HG03139 (cell line): ENCODE results near the gene ACO1.

Source experiments
- ATAC-seq: cut with Tn5 transposase; IDR thresholded peaks from one replicate; pipeline ENCODE4 v1.9.1; 2021; ENCODE audit not compliant: unreplicated experiment

The ACO1 gene

DNA sequence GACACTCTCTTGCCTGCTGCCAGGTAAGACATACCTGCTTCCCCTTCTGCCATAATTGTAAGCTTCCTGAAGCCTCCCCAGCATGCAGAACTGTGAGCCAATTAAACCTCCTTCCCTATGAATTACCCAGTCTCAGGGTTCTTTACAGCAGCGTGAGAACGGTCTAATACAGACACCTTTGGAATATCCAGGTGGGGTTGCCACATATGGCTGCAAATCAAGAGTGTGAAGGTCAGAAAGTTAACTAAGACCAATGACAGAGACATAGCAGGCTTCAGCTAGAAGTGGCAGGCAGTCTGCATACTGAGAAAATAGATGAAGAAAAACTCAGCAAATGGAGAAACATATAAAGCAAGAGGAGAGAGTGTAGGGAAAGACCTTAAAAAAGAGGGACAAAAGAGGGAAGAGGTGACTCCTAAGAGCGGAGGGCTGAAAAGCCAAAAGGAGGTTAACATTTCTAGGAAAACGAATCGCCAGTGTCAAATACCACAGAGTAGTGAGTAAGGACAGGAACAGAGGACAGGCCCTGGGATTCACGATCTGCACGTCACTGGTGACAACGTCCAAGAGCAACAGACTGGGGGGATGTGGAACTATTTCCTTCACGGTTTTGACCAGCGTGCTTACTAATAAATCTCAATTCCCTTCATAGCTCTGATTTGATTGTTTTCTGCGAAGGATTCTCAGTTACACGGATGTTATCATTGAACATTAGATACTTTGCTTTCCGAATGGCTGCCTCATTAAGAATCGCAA is 1.7 kb upstream of the ACO1 start:
- ATAC-seq: no peak

DNA sequence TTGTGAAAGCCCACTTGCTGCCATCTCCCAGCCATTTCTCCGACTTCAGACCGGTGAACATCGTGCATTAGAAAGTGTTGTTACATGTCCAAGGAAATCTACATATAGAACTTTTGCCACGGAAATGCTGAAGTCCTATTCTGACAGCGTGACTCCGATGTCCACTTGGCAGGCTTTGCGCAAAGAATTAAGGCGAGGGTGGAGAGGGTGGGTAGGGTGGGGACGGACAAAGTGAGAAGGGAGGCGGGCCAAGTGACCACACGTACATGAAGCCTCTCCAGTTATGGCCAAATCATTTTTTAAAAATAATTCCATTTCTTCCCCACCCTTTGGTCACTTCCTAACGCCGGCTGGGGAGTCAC is 460 bp upstream of the ACO1 start:
- no peak for ATAC-seq

- no peak for ATAC-seq
These were observed 875 bp downstream of the ACO1 start for GRCh38 chr9:32385152-32385884.

GRCh38 chr9:32385885-32386283 is 1.4 kb downstream of the ACO1 start:
- ATAC-seq: no peak

- ATAC-seq: no peak
These were observed 2.8 kb downstream of the ACO1 start for GRCh38 chr9:32387256-32387655.

- no peak for ATAC-seq
These were observed 4.9 kb downstream of the ACO1 start for GRCh38 chr9:32389365-32389764.

DNA sequence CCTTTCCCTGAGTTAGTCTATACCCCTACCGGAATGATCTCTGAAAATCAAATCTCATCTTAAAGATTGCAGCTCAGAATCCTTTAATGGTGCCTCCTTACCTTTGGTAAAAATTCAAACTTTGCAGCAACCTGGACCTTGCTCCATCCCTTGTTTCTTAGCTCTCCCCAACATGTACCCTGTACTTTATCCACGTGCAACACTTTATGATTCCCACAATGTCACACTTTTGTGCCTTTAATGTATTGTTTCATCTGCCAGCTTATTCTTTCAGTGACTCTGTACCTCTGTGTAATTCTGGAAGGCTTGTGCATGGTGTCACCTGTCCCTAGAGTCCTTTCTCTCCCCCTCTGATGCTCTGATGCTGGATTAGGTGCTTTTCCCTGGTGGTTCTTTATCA is 9.5 kb downstream of the ACO1 start:
- ATAC-seq: no peak

DNA sequence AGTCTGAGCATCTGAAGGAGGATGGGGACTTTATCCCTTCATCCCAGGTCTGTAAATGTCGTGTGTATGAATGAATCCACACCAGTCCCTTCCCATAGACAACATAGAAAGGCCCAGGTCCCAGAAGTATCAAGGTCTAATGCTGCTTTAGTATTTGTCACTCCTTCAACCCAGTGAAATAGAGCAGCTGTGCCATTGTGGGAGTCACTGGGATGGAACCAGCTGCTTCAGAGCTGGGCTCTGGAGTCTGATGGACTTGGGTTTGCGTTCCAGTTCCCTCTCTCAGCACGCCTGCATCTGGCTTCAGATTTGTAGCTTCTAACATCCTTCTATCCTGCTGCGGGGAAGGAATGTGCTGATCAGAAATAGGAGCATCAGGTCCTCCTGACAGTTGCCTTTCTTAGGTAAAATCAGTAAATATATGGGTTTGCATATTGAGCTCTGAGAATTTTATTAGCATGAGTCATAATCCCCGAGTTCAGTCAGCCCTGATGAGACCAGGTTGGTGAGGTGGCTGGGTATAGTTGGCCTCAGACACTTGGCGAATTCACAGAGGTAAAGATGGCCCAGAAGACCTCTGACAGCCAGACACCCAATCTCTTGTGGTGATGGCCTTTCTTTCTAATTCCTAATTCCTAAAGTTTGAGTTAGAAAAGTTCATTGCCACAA is 10.1 kb downstream of the ACO1 start:
- no peak for ATAC-seq

DNA sequence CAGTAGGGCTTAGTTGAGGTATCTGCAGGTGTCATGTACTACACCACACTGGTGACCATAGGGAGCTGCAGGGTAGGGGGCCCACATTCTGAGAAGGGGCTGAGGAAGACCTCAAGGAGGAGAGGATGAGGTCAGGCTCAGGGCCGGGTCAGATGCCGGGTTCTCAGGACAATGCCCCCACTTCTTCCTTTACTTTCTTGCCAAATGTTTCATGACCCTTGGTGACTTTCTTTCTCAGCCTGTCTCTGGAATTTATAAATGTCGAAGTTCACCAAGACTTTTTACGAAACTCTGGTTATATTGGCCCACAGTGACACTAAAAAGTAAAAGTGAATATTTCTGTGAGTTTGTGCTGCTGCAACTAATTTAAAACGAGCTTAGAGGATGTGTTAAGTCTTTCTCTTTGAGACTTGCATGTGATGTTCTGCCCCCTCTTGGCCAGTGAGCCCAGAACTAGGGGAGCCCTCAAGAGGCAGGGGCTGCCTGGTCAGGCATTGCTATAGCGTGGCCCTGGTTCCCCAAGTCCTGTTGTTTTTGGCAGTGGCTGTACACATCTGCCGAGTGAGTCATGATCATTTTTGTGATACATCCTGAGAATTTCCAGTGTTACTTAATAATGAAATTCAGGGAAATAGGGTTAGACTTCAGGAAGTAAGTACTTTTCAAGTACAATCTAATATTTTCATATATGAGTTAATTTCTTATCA is 11.2 kb downstream of the ACO1 start:
- no peak for ATAC-seq

- ATAC-seq: no peak
These were observed 13.8 kb downstream of the ACO1 start for GRCh38 chr9:32398207-32398606.

DNA sequence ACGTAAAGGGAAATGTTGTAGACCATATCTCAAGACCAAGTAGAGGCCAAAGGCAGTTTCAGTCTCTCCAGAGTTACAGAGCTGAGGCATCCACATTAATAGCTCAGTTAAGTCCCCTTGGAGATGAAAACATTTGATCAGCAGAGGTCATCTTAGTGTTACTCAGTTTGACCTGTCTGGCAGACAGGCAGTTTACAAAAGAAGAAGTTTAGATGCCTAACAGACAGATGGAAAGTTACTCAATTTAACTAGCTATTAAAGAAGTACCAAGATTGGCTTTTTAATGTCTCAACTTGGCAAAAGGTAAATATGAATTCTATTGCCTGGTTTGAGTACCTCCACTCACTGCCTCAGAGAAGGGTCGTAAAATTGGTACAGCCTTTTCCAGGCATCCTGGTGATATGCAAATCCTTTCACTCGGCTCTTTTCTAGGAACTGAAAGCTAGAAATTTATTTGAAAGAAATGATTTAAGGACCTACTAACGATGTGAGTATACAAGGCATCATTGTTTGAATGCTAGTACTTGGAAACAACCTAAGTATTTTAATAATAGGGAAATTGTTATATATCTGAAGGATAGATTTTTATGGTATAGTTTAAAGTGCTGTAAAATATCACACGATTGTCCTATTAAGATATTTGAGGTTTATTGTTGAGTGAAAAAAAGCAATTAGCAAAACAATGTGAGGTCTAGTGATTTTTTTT is 14.8 kb downstream of the ACO1 start:
- ATAC-seq: no peak

- ATAC-seq: no peak
These were observed 17.0 kb downstream of the ACO1 start for GRCh38 chr9:32401488-32401887.

- ATAC-seq: no peak
These were observed 19.3 kb downstream of the ACO1 start for GRCh38 chr9:32403567-32404260.

- ATAC-seq: no peak
These were observed 20.0 kb downstream of the ACO1 start for GRCh38 chr9:32404402-32404801.

DNA sequence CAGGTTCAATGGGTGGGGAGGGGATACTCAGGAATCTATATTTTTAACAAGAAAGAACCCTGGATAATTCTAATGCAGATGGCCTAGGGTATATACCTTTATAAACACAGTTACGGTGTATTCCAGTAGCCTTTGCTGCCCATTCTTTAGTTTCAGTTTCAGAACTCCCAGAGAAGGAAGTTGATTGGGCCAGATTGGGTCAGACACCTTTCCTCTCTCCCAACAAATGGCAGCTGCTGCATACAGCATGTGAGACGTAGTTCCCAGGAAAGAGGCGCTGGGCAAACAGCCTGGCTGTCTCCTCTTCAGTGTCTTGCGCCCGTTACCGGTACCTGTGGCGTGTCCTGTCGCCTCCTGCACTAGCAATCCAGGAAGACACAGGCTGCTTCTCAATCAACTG is 20.4 kb downstream of the ACO1 start:
- ATAC-seq: no peak

GRCh38 chr9:32405506-32405905 is 21.1 kb downstream of the ACO1 start:
- no peak for ATAC-seq

DNA sequence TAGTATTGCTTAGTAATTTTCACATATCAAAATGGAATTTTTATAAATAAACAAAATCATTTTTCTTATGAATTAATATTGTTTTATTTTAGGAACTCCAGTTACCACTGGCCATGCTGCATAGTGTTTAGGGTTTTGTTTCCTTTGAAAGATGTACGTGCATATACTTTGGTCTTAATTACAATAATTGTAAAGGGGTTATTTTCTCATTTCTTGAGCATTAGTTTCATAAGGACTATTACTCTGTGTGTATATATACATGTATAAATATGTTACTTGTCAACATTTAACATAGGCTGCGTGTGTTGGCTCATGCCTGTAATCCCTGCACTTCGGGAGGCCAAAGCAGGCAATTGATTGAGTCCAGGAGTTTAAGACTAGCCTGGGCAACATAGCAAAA is 21.6 kb downstream of the ACO1 start:
- ATAC-seq: no peak

GRCh38 chr9:32411753-32412152 is 27.3 kb downstream of the ACO1 start:
- ATAC-seq: no peak

- no peak for ATAC-seq
These were observed 28.0 kb downstream of the ACO1 start for GRCh38 chr9:32412440-32412839.

GRCh38 chr9:32413424-32413823 is 29.0 kb downstream of the ACO1 start:
- ATAC-seq: no peak
